HG03025 (cell line): Measurements from ENCODE around the gene LRRK1.
A peak's percentile ranks its signal among the peaks of the same experiment; 100 is the strongest.

ENCODE experiments used
- ATAC-seq: cut with Tn5 transposase; IDR thresholded peaks from one replicate; pipeline ENCODE4 v1.9.1; 2021; ENCODE audit warnings: mild to moderate bottlenecking, moderate library complexity; ENCODE audit not compliant: unreplicated experiment, low FRiP score

Gene LRRK1

GRCh38 chr15:101000271-101000681 is 81.1 kb downstream of the LRRK1 start:
- ATAC-seq: no peak

GRCh38 chr15:101001056-101001455 is 81.9 kb downstream of the LRRK1 start:
- no peak for ATAC-seq

- ATAC-seq: no peak
Observed at GRCh38 chr15:101001796-101002195, 82.6 kb downstream of the LRRK1 start.

GRCh38 chr15:101003081-101003480 is 83.9 kb downstream of the LRRK1 start:
- no peak for ATAC-seq

GRCh38 chr15:101003706-101004105 is 84.5 kb downstream of the LRRK1 start:
- no peak for ATAC-seq

- no peak for ATAC-seq
Observed at GRCh38 chr15:101004500-101004899, 85.3 kb downstream of the LRRK1 start.

- ATAC-seq: no peak
Observed at GRCh38 chr15:101004986-101005747, 86.0 kb downstream of the LRRK1 start.

- ATAC-seq: no peak
Observed at GRCh38 chr15:101006931-101007691, 88.0 kb downstream of the LRRK1 start.

GRCh38 chr15:101008158-101009139 is 89.3 kb downstream of the LRRK1 start:
- peak; percentile 74 for ATAC-seq

GRCh38 chr15:101009176-101009575 is 90.0 kb downstream of the LRRK1 start:
- ATAC-seq: no peak

GRCh38 chr15:101010781-101011180 is 91.6 kb downstream of the LRRK1 start:
- no peak for ATAC-seq

GRCh38 chr15:101012326-101013200 is 93.4 kb downstream of the LRRK1 start:
- no peak for ATAC-seq

- ATAC-seq: no peak
Observed at GRCh38 chr15:101013201-101013550, 94.0 kb downstream of the LRRK1 start.

GRCh38 chr15:101013769-101014675 is 94.9 kb downstream of the LRRK1 start:
- no peak for ATAC-seq

GRCh38 chr15:101014921-101015841 is 96.0 kb downstream of the LRRK1 start:
- ATAC-seq: no peak

GRCh38 chr15:101016581-101016980 is 97.4 kb downstream of the LRRK1 start:
- no peak for ATAC-seq

- no peak for ATAC-seq
Observed at GRCh38 chr15:101017093-101017754, 98.1 kb downstream of the LRRK1 start.
